Activated CD4-positive, CD25-positive, alpha-beta regulatory T cell treated with anti-CD3 and anti-CD28 coated beads, Interleukin-2, amount 50 U/mL, for 16 hours (primary cell): ENCODE data around the gene IL4I1.

Source experiments
- DNase-seq: peaks from one replicate; pipeline ENCODE4 v3.0.0-alpha.2; 2020; ENCODE audit warnings: low read depth, low spot score

IL4I1 gene

GRCh38 chr19:49851456-49852259 lies 45.0 kb downstream of the IL4I1 start:
- no peak for DNase-seq

GRCh38 chr19:49850487-49851342 lies 46.0 kb downstream of the IL4I1 start, which contains the start of gene PTOV1:
Gene PTOV1 (plus strand): TSS chr19:49851159.
- peak; percentile 69 for DNase-seq

- DNase-seq, result no peak
These were observed 46.5 kb downstream of the IL4I1 start for GRCh38 chr19:49850221-49850486.

- no peak for DNase-seq
These were observed 47.1 kb downstream of the IL4I1 start for GRCh38 chr19:49849433-49850220.

GRCh38 chr19:49848938-49849337 lies 47.7 kb downstream of the IL4I1 start:
- no peak for DNase-seq

GRCh38 chr19:49847731-49848696 lies 48.7 kb downstream of the IL4I1 start:
- DNase-seq, result no peak

GRCh38 chr19:49846408-49846807 lies 50.3 kb downstream of the IL4I1 start:
- DNase-seq, result no peak

GRCh38 chr19:49845414-49845813 lies 51.3 kb downstream of the IL4I1 start:
- DNase-seq, result no peak

- DNase-seq, result no peak
These were observed 52.3 kb downstream of the IL4I1 start for GRCh38 chr19:49844138-49845095.

- no peak for DNase-seq
These were observed 53.4 kb downstream of the IL4I1 start for GRCh38 chr19:49843265-49843664.

GRCh38 chr19:49840736-49841249 lies 55.9 kb downstream of the IL4I1 start:
- DNase-seq, result no peak

- no peak for DNase-seq
These were observed 56.4 kb downstream of the IL4I1 start for GRCh38 chr19:49840321-49840720.

- DNase-seq, result no peak
These were observed 57.0 kb downstream of the IL4I1 start for GRCh38 chr19:49839713-49840112.
